Germinal center (tissue), 1 donor: ENCODE measurements around the gene DDI2.
"Not testable (repeated sequence)": the region's sequence is repeated elsewhere in the genome, so short reads cannot be mapped to it uniquely, and the experiment has no call there.

Experiments used
- DNase-seq: peaks from one replicate; pipeline ENCODE4 v3.0.0; 2012; ENCODE audit warnings: mixed read lengths, low spot score

Gene DDI2

DNA sequence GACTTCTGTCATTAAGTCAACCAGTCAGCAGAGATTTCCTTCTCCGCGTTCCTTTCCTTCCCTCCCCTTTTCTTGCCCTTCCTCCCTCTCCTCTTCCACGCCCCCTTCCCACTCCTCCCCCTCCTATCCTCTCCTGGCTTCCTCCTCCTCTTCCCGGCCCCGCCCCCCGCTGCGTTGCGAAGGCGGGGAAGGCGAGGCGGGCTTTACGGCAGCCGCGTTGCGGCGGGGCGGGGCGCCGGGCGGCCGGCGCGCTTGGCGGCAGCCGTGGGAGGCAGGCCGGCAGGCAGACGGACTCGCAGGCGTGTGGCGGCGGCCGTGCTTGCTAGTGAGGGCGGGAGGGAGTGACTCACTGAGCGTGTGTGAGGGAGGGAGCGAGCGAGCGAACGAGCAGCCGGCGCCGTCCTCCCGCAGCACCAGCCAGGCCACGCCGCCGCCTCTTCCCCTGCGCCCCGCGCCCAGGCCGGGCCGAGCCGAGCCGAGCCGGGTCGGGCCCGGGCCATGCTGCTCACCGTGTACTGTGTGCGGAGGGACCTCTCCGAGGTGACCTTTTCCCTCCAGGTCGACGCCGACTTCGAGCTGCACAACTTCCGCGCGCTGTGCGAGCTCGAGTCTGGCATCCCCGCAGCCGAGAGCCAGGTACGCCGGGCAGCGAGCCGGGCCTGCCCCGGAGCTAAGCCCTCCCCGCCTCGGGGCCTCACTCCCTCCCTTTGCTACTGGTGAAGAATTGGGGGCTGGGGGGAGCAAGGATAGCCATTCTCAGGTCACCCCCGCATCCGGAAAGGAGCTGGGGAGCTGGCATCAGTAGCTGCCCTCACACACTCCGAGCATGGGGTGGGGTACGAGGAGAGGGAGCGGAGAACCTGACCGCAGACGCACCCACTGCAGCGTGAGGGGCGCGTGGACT, at the start of gene DDI2:
Gene DDI2 (plus strand): TSS at position 286 of the 904 bp plus-strand sequence. CDS start 213 bp downstream, at position 499.
- DNase-seq = peak; percentile 91

DNA sequence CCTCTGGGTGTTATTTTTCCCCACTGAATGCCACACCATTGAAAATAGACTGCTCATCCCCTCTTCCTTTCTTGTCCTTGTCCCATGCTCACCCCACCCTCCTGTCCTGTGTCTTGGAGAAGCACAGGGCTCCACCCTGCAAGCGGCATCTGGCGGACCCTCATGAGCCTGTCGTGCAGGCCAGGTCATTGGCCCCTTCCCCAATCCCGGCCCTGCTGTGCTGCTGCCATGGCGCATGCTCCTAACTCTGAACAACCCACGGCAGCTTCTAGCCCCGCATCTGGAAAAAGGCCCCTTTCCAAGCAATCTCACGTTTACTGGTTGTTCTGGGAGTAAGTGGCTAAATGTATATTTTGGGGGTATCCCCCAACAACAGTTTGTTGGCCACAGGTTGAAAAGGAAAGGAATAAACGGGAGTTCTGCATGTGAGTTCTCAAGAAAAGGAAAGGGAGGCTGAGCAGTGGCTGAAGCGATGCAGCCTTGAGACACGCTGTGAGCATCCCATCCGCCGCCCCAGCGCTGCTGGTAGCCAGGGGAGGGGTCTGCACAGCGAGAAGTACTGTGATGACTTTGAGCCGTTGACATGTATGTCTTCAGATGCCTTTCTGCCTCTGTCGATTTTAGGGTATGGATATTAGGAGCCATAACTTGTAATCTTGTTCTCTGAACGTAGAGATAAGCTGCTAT, 48.7 kb upstream of the DDI2 start:
- no peak for DNase-seq

DNA sequence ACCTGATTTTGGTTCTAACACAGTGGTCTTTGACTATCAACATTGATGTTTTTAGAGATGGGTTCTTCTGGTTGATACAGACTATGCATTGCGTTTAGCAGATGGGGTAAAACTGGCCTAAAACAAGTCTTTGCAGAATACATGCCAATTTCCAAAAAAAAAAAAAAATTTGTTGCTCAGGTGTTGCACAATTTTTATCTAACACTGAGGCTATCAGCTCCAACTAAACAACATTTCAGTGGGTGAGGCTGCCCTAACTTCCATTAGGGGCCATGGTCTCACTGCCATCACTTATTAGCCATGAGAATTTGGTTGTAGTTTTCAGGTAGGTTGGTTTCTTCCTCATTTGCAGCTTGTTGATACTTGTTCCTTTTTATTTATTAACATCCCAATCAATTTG, 46.4 kb upstream of the DDI2 start:
- no peak for DNase-seq

DNA sequence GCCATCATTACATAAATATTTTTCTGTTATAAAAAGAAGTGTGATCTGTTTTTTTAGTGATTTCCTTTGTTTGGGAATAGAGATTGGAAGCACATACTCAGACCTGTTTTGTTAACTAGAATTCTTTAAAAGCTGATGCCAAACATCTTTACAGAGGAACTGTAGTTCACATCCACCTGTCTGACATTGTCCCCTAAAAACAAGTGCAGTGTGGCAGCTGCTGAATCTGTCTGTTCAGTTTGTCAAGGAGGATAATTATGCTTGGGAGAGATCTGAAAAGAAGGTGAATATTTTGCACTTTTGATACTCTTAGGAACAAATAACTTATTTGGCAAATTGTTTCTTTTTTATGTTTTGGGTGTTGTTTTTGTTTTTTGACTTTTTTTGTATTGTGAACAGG, 46.0 kb upstream of the DDI2 start:
- DNase-seq = peak; percentile 19

DNA sequence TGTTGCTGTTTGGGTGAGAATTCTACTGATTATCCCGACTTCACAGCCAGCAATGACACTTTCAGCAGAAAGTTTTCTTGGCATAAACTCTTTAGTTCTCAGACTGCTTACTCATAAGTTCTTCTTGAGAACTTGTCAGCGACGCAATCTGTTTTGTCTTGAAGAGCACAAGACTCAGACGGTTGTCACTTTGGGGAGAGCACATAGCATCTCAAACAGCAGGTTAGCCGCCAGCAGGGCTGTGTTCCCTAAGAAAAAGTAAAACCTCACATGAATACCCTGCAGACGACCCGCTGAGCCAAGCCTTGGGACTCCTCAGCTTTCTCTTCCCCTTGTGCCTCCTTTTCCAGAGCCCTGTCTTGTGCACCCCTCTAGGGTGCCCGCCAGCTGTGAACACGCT, 43.8 kb upstream of the DDI2 start:
- no peak for DNase-seq

DNA sequence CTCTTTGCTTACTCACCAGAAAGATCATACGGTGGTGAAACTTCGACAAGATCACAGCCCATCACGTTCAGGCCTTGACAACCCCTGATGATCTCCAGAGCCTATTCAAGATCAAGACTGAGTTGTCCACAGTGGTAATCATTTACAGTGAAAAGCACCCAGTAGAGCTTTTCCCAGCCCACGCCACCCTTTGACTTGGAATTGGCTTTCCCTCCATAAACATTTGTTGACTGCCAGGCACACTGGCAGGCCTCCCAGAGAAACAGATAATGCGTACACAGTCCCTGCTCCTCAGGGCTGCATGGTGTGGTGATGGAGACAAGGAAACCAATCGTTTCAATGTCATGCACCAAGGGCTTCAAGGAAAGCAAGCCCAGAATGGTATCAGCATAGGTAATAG, 42.5 kb upstream of the DDI2 start:
- no peak for DNase-seq

DNA sequence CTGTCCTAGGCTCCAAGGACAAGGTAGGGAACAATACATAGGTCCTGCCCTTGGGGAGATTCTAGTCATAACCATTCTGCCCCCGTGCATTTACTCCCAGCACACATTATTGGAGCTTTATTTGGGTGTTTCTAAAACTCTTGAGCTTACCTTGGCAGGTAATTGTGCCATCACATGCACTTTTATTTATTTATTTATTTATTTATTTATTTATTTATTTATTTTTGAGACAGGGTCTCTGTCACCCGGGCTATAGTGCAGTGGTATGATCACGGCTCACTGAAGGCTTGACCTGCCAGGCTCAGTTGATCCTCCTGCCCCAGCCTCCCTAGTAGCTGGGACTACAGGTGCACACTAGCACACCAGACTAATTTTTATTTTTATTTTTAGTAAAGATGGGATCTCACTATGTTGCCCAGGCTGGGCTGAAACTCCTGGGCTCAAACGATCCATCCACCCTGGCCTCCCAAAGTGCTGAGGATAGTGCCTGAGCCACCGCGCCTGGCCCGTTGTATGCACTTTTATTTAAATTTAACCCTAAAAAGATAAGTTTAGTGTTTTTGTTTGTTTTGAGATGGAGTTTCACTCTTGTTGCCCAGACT, 41.6 kb upstream of the DDI2 start:
- no peak for DNase-seq

DNA sequence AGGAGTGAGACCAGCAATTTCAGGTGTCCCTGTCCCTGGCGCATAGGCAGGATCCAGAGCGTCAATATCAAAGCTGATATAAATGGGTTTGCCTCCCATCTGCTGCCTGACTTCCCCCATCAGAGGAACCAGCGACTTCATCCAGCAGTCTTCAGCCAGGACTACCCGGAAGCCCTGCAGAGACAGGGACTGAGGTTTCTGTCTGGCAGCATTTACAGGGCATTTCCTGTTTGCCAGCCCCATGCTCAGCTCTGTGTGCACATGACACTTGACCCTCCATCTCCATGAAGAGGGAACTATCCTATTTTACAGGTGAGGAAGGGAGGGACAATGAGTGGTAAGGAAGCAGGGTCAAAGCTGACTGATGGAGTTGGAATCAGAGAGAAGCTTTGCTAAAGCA, 39.6 kb upstream of the DDI2 start:
- DNase-seq = no peak

DNA sequence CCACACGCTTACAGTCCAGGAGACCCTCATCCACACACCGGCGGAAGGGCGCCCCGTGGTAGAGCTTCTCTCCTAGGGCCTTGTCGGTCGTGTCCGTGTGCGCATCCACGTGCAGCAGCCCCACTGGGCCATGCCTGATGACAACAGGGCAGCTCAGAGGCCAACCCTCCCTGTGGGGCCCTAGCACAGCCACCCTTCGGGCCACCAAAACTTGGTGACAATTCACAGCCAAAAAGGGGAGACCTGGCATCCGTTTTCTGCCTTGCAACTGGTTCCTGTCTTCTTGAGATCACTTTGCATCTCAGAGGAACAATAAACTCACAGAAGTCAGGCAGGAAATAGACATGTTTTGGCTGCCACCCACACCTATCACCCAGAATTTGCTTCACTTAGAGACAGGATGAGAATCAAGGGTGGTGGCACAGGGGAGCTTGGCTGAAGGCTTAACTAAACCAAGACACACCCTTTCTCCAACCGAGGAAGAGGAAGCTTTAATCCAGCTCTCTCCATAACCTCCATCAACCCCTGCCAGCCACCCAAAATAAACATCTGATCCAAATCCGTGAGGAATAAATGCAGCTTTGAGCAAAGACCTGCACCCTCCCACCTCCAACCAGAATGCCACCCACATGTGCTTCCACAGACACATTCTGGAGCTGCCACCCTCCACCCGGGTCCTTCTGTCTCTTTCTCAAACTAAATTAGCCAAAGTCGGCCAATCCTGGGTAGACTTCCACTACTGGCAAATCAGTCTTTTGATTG, 38.2 kb upstream of the DDI2 start:
- peak; percentile 70 for DNase-seq

DNA sequence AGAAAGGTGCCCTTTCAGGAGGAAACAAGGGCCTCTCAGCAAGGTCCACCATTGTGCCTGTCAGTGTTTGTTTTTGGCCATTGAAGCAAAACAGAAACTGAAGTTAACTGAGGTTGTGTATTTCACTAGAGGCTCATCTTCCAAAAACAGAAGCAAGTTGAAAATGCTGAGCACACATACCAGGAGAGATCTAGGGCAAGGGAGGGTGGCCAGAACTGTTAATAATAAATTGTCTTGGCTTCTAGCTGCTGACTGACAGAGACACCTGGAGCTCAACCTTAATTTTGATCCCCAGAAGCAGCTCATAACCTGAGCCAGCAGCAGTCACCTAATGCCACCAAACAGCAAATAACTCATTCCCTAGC, 37.6 kb upstream of the DDI2 start:
- peak; percentile 17 for DNase-seq

DNA sequence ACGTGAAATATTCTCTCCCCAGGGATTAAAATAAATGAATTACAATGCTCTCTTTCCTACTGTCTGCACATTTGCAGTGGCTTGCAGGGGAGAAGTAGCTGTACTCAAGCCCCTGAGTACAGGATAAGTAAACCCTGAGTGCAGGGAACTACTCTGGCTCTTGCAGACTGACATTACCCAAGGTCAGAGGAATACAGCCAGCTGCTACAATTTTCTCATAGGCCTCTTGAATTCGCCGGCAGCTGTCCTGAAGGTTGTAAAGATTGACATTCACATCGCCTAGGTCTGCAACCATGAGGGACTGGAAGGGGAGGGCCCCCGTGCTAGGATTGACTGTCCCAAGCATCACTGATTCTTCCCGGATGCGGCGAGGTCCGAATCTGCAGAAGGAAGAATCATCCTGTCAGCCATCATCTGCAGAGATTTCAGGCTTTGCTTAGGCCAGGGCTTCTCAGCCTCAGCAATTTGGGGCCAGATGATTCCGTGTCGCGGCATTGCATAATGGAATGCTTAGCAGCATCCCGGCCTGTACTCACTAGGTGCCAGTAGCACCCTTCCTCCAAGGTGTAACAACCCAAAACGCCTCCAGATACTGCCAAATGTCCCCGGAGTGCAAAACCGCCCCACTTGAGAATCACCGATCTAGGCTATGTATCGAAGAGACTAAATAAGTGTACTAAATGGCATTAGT, 34.1 kb upstream of the DDI2 start:
- DNase-seq = no peak

DNA sequence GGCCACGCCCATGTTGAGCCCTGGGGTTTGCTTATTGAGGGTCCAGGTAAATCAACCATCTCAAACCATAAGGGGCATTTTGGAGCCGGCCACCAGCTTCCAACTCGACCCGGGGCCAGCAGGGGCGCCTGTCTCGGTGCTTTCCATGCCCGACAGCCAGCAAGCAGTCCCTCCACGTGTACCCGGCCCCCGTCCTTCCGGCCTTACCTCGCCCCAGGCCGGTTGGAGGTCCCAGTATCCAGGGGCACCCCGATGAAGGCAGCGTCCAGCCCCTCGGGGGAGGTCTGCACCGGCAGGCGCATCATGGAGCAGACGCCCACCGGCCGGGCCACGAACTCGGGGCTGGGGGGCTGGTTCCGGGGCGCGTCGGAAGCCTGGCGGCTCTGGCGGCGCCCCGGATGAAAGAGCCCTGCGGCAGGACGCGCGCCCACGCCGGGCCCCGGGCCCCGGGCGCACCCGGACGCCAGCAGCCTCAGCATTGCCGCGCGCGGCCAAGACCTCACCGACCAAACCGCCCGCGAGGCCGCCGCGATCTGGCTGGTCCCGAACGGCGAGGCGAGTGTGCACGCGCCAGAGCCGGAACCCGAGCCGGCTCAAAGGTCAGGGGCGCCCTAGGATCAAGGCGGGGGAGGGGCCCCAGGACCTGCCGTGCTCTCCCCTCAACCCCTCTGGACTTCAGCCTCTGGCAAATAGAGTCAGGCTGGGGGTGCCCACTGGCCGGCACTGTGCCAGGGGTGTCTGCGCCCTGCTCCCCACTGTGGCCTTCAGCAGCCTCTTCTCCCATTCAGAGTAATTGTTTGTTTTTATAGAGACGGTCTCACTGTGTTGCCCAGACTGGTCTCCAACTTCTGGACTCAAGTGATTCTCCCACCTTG, 32.5 kb upstream of the DDI2 start, which contains the start of gene AGMAT:
Gene AGMAT (minus strand): TSS at position 563 of the 875 bp plus-strand sequence. CDS start 84 bp downstream, at position 479.
- DNase-seq = peak; percentile 74

DNA sequence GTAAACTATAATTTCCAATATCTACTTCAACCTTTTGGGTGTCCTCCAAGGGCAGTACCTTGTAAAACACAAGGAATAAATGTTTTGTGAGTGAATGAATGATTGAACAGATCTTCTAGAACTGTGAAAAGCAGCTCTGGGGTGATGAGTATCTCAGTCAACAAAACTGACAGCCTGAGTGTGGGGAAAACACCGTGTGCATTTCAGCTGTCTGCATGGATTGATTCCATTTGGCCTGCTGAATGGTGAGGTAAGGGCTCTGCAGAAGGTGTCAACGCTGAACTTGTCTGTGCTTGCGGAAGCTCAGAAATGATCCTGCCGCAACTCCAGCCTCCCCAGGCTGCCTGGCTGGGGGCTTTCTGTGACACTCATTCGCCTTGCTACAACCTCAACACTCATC, 25.0 kb upstream of the DDI2 start:
- no peak for DNase-seq

DNA sequence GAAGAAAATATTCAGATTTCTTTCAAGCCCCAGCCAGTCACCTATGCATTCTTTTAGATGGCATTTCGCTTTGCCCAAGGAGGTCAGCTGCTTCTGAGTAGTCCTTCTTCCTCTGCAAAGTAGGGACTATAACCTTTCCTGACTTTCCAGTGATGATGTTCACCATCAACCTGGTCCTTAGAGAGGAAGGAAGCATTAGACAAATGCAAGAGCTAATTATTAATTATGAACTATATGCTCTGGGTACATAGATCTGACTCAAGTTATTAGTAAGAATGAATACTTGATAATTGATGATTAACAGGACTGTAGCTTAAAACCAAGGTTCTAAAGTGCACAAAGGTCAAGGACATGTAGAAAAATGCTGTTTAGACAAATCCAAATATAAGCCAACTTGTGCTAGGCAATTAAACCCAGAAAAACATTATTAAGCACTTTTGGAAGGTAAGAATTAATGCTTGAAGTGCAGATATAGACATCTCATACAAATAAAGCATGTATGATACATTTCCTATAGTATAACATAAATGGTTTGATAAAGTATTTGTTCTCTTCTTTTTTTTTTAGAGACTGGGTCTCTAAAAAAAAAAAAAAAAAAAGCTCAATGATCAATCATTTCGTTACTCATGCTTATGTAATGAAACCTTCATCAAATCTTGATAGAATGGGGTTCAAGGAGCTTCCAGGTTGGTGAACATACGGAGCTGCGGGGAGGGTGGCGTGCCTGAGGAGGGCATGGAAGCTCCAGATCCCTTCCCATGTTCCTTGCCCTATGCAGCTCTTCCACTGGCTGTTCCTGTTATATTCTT, 21.2 kb upstream of the DDI2 start:
- no peak for DNase-seq

DNA sequence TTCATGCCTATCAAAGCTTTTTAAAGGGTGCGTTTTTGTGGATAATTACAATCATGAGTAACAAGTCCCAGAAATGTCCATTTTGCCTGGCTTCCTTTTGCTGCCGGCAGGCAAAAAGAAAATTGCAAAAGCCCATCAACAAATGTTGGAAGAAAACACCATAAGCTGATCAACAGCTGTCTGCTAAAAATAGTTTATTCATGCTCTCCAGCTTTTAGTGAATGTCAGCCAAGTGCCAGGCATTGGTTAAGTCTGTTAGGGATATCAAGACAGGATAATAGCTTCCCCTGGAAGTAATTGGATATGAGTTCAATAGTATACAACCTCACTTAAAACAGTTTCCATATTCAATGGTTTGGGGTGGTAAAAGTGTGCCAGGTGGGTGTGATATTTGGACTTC, 18.8 kb upstream of the DDI2 start:
- no peak for DNase-seq

DNA sequence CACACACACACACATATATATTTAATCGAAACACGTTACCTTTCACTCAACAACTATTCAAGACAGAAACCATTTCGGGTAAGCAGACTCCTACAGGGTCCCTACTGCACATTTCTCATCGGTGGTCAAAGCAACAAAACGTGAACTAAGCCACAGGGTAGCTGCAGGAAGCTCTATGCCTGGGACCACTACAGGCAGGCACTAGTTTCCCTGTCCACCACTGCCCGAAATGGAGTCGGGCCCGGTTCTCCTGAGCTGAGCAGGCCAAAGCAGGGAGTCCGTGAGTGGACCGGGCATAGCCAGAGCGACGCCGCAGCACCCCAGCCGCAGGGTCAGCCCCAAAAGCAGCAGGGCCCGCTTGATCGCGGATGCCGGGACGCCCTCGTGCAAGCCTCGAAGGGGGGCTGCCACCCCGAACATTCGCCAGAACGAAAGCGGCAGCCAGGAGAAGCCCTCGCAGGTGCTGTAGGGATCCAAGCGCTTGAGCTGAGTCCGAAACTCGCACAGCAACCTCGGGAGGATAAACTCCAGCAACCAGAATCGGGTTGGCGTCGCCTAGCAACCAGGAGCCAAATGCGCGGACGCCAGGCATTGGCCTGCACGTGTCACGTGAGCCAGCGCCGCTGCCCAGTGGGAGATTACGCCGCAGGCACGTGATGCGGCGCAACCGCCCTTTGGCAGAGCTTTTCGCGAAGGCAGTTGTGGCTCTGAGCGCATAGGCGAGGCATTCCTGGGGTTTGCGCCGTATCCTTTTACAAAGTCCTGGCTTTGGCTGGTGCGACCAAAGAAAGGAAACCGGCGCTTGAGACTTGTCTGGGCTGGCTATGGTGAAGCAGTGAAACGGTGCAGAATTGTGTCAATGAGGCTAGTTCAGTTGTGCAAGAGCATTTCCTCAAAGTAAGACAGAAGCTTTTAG, 13.9 kb upstream of the DDI2 start:
- DNase-seq = peak; percentile 98

DNA sequence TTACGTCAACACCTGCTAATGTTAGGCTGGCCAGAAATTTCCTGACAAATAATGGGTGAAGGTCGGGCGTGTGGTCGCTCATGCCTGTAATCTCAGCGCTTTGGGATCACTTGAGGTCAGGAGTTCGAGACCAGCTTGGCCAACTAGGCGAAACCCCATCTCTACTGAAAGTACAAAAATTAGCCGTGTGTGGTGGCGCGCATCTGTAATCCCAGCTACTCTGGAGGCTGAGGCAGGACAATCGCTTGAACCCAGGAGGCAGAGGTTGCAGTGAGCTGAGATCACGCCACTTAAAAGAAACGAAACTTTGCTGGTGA, 13.3 kb upstream of the DDI2 start:
- DNase-seq = not testable (repeated sequence)

DNA sequence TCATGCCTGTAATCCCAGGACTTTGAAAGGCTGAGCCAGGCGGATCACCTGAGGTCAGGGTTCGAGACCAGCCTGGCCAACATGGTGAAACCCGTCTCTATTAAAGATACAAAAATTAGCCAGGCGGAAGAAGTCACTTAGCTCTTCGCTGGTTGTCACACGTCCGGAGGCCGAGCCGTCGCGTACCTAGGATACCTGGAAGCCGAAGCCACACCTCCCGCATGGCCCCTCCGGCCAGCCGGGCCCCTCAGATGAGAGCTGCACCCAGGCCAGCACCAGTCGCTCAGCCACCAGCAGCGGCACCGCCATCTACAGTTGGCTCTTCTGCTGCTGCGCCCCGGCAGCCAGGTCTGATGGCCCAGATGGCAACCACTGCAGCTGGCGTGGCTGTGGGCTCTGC, 12.9 kb upstream of the DDI2 start:
- not testable (repeated sequence) for DNase-seq
